Measurements from ENCODE around the gene PAFAH2.
"Not testable (repeated sequence)": the region's sequence is repeated elsewhere in the genome, so short reads cannot be mapped to it uniquely, and the experiment has no call there.

The PAFAH2 gene

GRCh38 chr1:25979210-25979609 is 18.7 kb downstream of the PAFAH2 start:
- no peak for DNase-seq

GRCh38 chr1:25978403-25978802 is 19.5 kb downstream of the PAFAH2 start:
- DNase-seq, result no peak

- no peak for DNase-seq
These were observed 20.1 kb downstream of the PAFAH2 start for GRCh38 chr1:25977801-25978200.

- DNase-seq, result no peak
These were observed 24.1 kb downstream of the PAFAH2 start for GRCh38 chr1:25973610-25974321.

GRCh38 chr1:25971811-25972180 is 26.1 kb downstream of the PAFAH2 start:
- DNase-seq, result no peak

- DNase-seq, result no peak
These were observed 26.6 kb downstream of the PAFAH2 start for GRCh38 chr1:25971066-25971810.

GRCh38 chr1:25967308-25967707 is 30.6 kb downstream of the PAFAH2 start:
- no peak for DNase-seq

- no peak for DNase-seq
These were observed 38.3 kb downstream of the PAFAH2 start for GRCh38 chr1:25959611-25960010.

GRCh38 chr1:25958465-25958864 is 39.4 kb downstream of the PAFAH2 start:
- no peak for DNase-seq

GRCh38 chr1:25955553-25955952 is 42.3 kb downstream of the PAFAH2 start:
- DNase-seq, result no peak

GRCh38 chr1:25954282-25954938 is 43.5 kb downstream of the PAFAH2 start:
- DNase-seq, result no peak

GRCh38 chr1:25952841-25953401 is 44.9 kb downstream of the PAFAH2 start:
- no peak for DNase-seq

GRCh38 chr1:25948641-25949040 is 49.2 kb downstream of the PAFAH2 start:
- no peak for DNase-seq

- DNase-seq, result no peak
These were observed 50.8 kb downstream of the PAFAH2 start for GRCh38 chr1:25947027-25947426.

GRCh38 chr1:25945761-25946160 is 52.1 kb downstream of the PAFAH2 start:
- no peak for DNase-seq

- no peak for DNase-seq
These were observed 52.9 kb downstream of the PAFAH2 start for GRCh38 chr1:25944986-25945385.

- DNase-seq, result not testable (repeated sequence)
These were observed 54.4 kb downstream of the PAFAH2 start for GRCh38 chr1:25943511-25943910.

GRCh38 chr1:25936947-25937346 is 60.9 kb downstream of the PAFAH2 start:
- DNase-seq, result no peak

- no peak for DNase-seq
These were observed 64.1 kb downstream of the PAFAH2 start for GRCh38 chr1:25933479-25934365.

- not testable (repeated sequence) for DNase-seq
These were observed 65.0 kb downstream of the PAFAH2 start for GRCh38 chr1:25932811-25933400.

- DNase-seq, result no peak
These were observed 65.5 kb downstream of the PAFAH2 start for GRCh38 chr1:25932321-25932720.

- DNase-seq, result no peak
These were observed 68.8 kb downstream of the PAFAH2 start for GRCh38 chr1:25929016-25929415.

All from NCI-H1436 treated with DMSO at 0.1 percent for 48 hours (cell line).